HepG2 (cell line): ENCODE measurements around the gene ZFPL1. TPM values are rescaled to one million over a fixed set of nuclear protein-coding genes. Genes with fewer than 3 reads are reported as not detected.

Source experiments
- ATAC-seq: fragments of 200-7000 bp; cut with Tn5 transposase; 3 replicates; pipeline ENCODE4 v1.9.1; 2020; ENCODE audit warnings: mild to moderate bottlenecking, moderate library complexity
- BruUV-seq: library from RNA; stranded (reverse); fragments of 400-500 nt; replicated peaks from 2 replicates; lab custom pipeline; 2021; lab: Mats Ljungman, UMichigan
- CTCF ChIA-PET: fragments of 300-600 bp; formaldehyde crosslinking; extraction: SDS; loops from one replicate; lab custom pipeline; 2021; ENCODE audit warnings: low total read pairs, inconsistent platforms, low intra/inter-chr PET ratio; lab: Yijun Ruan, JAX
- POLR2A ChIA-PET: fragments of 350-600 bp; sonication (Branson Sonifier 250); formaldehyde crosslinking; loops from one replicate; lab custom pipeline; 2020; ENCODE audit warnings: antibody characterized with exemption, inconsistent platforms; lab: Yijun Ruan, JAX
- DNase-seq: peaks from one replicate; pipeline ENCODE4 v3.0.0-alpha.2; 2015; ENCODE audit warnings: low spot score
- FAIRE-seq: peaks from 3 replicates; lab custom pipeline; 2011; peaks lifted over from hg19 to GRCh38; lab: Jason Lieb, UNC
- H2AFZ ChIP-seq: one replicate; pipeline ENCODE4 v1.6.1; 2011; ENCODE audit warnings: low read length, inconsistent platforms
- H3K27ac ChIP-seq: fragments of 300-600 bp; 3 replicates; pipeline ENCODE4 v1.8.0; 2011; ENCODE audit warnings: mixed run types, mild to moderate bottlenecking, mixed read lengths, low read length, inconsistent platforms; ENCODE audit not compliant: insufficient read depth; ENCODE audit errors: extremely low read length
- H3K27me3 ChIP-seq, 2 experiments: fragments of 200-600 bp in 1 of 2; 2 replicates in 1 of 2; 3 replicates in 1 of 2; pipeline versions ENCODE4 v1.6.0 to v1.8.0; 2011; ENCODE audit warnings: low read length in 2 of 2, mild to moderate bottlenecking in 2 of 2, moderate library complexity in 2 of 2, inconsistent platforms in 1 of 2; ENCODE audit not compliant: insufficient read depth in 2 of 2, control insufficient read depth in 1 of 2
- H3K36me3 ChIP-seq, 2 experiments: fragments of 200-600 bp in 1 of 2; replicated peaks in 1 of 2; 2 replicates in 1 of 2; 3 replicates in 1 of 2; pipeline versions ENCODE4 v1.5.1 to v1.8.0; 2011; ENCODE audit warnings: low read length in 2 of 2, inconsistent platforms in 1 of 2; ENCODE audit not compliant: insufficient read depth in 2 of 2, control insufficient read depth in 1 of 2
- H3K4me1 ChIP-seq: 2 replicates; pipeline ENCODE4 v1.5.1; 2012; ENCODE audit warnings: low read length, inconsistent platforms; ENCODE audit not compliant: insufficient read depth
- H3K4me2 ChIP-seq: 2 replicates; pipeline ENCODE4 v1.6.0; 2011; ENCODE audit warnings: low read depth, low read length, inconsistent platforms
- H3K4me3 ChIP-seq, 3 experiments: fragments of 200-600 bp in 1 of 3; sonication (generic), shearing (Covaris generic) in 1 of 3; replicated peaks in 1 of 3; 2 replicates each; pipeline ENCODE4 v1.5.1; 2011 to 2016; ENCODE audit warnings: low read length in 3 of 3, inconsistent platforms in 2 of 3, low read depth in 2 of 3, mild to moderate bottlenecking in 2 of 3, control low read depth in 1 of 3, mixed read lengths in 1 of 3; ENCODE audit not compliant: insufficient read depth in 1 of 3
- H3K79me2 ChIP-seq: one replicate; pipeline ENCODE4 v1.6.1; 2011; ENCODE audit warnings: low read length, inconsistent platforms; ENCODE audit not compliant: insufficient read depth
- H3K9ac ChIP-seq: 2 replicates; pipeline ENCODE4 v1.6.0; 2011; ENCODE audit warnings: mild to moderate bottlenecking, low read depth, low read length, inconsistent platforms; ENCODE audit not compliant: insufficient read depth
- H3K9me3 ChIP-seq: 2 replicates; pipeline ENCODE4 v1.5.1; 2012; ENCODE audit warnings: mild to moderate bottlenecking, low read length
- H4K20me1 ChIP-seq: 2 replicates; pipeline ENCODE4 v1.6.0; 2011; ENCODE audit warnings: inconsistent platforms, mild to moderate bottlenecking, low read length, moderate library complexity; ENCODE audit not compliant: insufficient read depth
- BATF2 ChIP-seq: sonication (generic); formaldehyde crosslinking; IDR thresholded peaks from 2 replicates; pipeline ENCODE4 v1.8.0; 2022; ENCODE audit warnings: mild to moderate bottlenecking, missing genetic modification reagents, moderate library complexity
- CBX2 ChIP-seq, 2 experiments: fragments of 200-600 bp in 1 of 2; sonication (generic); formaldehyde crosslinking in 1 of 2; IDR thresholded peaks; 2 replicates each; pipeline versions ENCODE4 v1.7.0 to v1.8.1; 2018 to 2022; ENCODE audit warnings: low read depth in 2 of 2, low read length in 1 of 2, mild to moderate bottlenecking in 1 of 2, missing genetic modification reagents in 1 of 2
- ELF3 ChIP-seq: IDR thresholded peaks from 2 replicates; pipeline ENCODE4 v1.6.1; 2016; ENCODE audit warnings: missing genetic modification reagents, missing compliant biosample characterization
- FOXO1 ChIP-seq: sonication (generic); formaldehyde crosslinking; IDR thresholded peaks from 2 replicates; pipeline ENCODE4 v1.4.0; 2020; ENCODE audit warnings: missing genetic modification reagents
- HNRNPK ChIP-seq: fragments of 200-400 bp; formaldehyde crosslinking; IDR thresholded peaks from 2 replicates; pipeline ENCODE4 v1.6.1; 2018; ENCODE audit warnings: low read length, low read depth, moderate library complexity, mild to moderate bottlenecking; ENCODE audit not compliant: poor library complexity, severe bottlenecking
- KLF9 ChIP-seq: IDR thresholded peaks from 2 replicates; pipeline ENCODE4 v1.6.1; 2016; ENCODE audit warnings: low read depth
- PAX8 ChIP-seq: sonication (generic); formaldehyde crosslinking; IDR thresholded peaks from 2 replicates; pipeline ENCODE4 v1.8.0; 2022; ENCODE audit warnings: mild to moderate bottlenecking, missing genetic modification reagents, borderline replicate concordance
- SIX4 ChIP-seq: sonication (generic); formaldehyde crosslinking; IDR thresholded peaks from 2 replicates; pipeline ENCODE4 v1.4.0; 2020; ENCODE audit warnings: missing genetic modification reagents
- STAG1 ChIP-seq: sonication (generic); formaldehyde crosslinking; IDR thresholded peaks from 2 replicates; pipeline ENCODE4 v1.4.0; 2020; ENCODE audit warnings: missing genetic modification reagents
- THAP11 ChIP-seq: IDR thresholded peaks from 2 replicates; pipeline ENCODE4 v1.6.1; 2016; ENCODE audit warnings: missing biosample characterization, missing genetic modification reagents
- ZMYM3 ChIP-seq: sonication (generic); formaldehyde crosslinking; IDR thresholded peaks from 2 replicates; pipeline ENCODE4 v1.5.1; 2020; ENCODE audit warnings: mild to moderate bottlenecking, missing genetic modification reagents
- ZNF264 ChIP-seq: sonication (generic); formaldehyde crosslinking; IDR thresholded peaks from 2 replicates; pipeline ENCODE4 v1.4.0; 2020; ENCODE audit warnings: missing genetic modification reagents
- ZNF343 ChIP-seq: sonication (generic); formaldehyde crosslinking; IDR thresholded peaks from 2 replicates; pipeline ENCODE4 v1.4.0; 2020; ENCODE audit warnings: mild to moderate bottlenecking, missing genetic modification reagents
- ZNF501 ChIP-seq: sonication (generic); formaldehyde crosslinking; IDR thresholded peaks from 2 replicates; pipeline ENCODE4 v1.5.1; 2020; ENCODE audit warnings: mild to moderate bottlenecking, moderate library complexity, missing genetic modification reagents
- ZNF546 ChIP-seq: sonication (generic); formaldehyde crosslinking; conservative IDR thresholded peaks from 2 replicates; pipeline ENCODE4 v1.8.1; 2023; ENCODE audit warnings: mild to moderate bottlenecking, missing genetic modification reagents
- ZNF737 ChIP-seq: sonication (generic); formaldehyde crosslinking; IDR thresholded peaks from 2 replicates; pipeline ENCODE4 v1.5.0; 2020; ENCODE audit warnings: missing genetic modification reagents, mild to moderate bottlenecking, borderline replicate concordance
- ZNF768 ChIP-seq: sonication (generic); formaldehyde crosslinking; IDR thresholded peaks from 2 replicates; pipeline ENCODE4 v1.4.0; 2020; ENCODE audit warnings: missing genetic modification reagents
- ZNF780A ChIP-seq: sonication (generic); formaldehyde crosslinking; IDR thresholded peaks from 2 replicates; pipeline ENCODE4 v1.8.0; 2022; ENCODE audit warnings: mild to moderate bottlenecking, missing genetic modification reagents, moderate library complexity
- ZNF790 ChIP-seq: sonication (generic); formaldehyde crosslinking; IDR thresholded peaks from 2 replicates; pipeline ENCODE4 v1.8.0; 2022; ENCODE audit warnings: missing genetic modification reagents, mild to moderate bottlenecking, borderline replicate concordance
- WGBS: methylation state at CpG from one replicate; pipeline ENCODE4 v1.1.6; 2017; ENCODE audit warnings: low lambda C conversion rate; 5-methylcytosine and 5-hydroxymethylcytosine counted together
- in situ Hi-C: cut with HindIII; loops from 2 replicates; pipeline ENCODE4 v1.10.0; 2017; ENCODE audit warnings: low pct_unique_long_range_greater_than_20kb; ENCODE audit not compliant: extremely low pct_ligation_motif_present
- intact Hi-C: fragments of 100-400 bp; cut with micrococcal nuclease; formaldehyde crosslinking; loops from one replicate; pipeline ENCODE4 v1.10.0; 2022; ENCODE audit not compliant: unreplicated experiment
- polyA plus RNA-seq, 8 experiments: library from polyadenylated mRNA; depleted of rRNA in 3 of 8; stranded (reverse) in 7 of 8; unstranded in 1 of 8; fragments of >200 nt; fragmentation: Illumina TruSeq in 4 of 8; extraction: Trizol in 4 of 8; gene quantifications; 2 replicates each; pipeline versions ENCODE4 v1.2.1 to v1.2.3, GENCODE V29; 2011 to 2016; ENCODE audit warnings: low read depth in 4 of 8, missing spikeins in 1 of 8, mixed read lengths in 1 of 8; ENCODE audit not compliant: insufficient read depth in 1 of 8
- total RNA-seq, 5 experiments: library from RNA; depleted of rRNA; stranded (reverse); fragments of >200 nt; fragmentation: Illumina TruSeq; extraction: Trizol; gene quantifications; 2 replicates each; pipeline ENCODE4 v1.2.3, GENCODE V29; 2016; ENCODE audit warnings: low read depth in 1 of 5
- TF ChIP-seq, protein P1 (sequence below): sonication (generic); formaldehyde crosslinking; IDR thresholded peaks from 2 replicates; pipeline ENCODE4 v1.5.0; 2020; ENCODE audit warnings: missing genetic modification reagents

The ZFPL1 gene
- total and polyA plus RNA-seq, 2 of the 13 experiments (the other 11 are each of a cell fraction or from before 2014, with no cell fraction given): 32.2 to 56.0 TPM

GRCh38 chr11:65055538-65055937 is 28.5 kb upstream of the ZFPL1 start:
- peaks cover 51% of the 10 kb centered on the region for H3K4me1 ChIP-seq
- WGBS: 95% methylated on average over 1 of the region's 1 CpG
- H3K9ac ChIP-seq: no peak overlapping the region
- intact Hi-C loops: no loop called here
- POLR2A ChIA-PET: interaction anchor here (4.1 kb wide), 1 partner anchor 14 kb away, joined by 39 read pairs; the partner anchor contains the start of gene SAC3D1
- no peak overlapping the region for H3K27ac ChIP-seq
- CTCF ChIA-PET: no interaction called here
- H4K20me1 ChIP-seq: no peaks in the 10 kb centered on the region
- no peaks in the 10 kb centered on the region for H3K79me2 ChIP-seq
- no peaks in the 10 kb centered on the region for H3K9me3 ChIP-seq
- H3K27me3 ChIP-seq: no peaks in the 10 kb centered on the region
- FAIRE-seq: no peak
- TF ChIP-seq BATF2 (CRISPR knock-in tag) (no peak), HNRNPK (peak; percentile 25)
- BruUV-seq: no TSS peak
- no peak overlapping the region for H3K4me3 ChIP-seq
- no peaks in the 10 kb centered on the region for H3K36me3 ChIP-seq
- H3K4me2 ChIP-seq: no peak overlapping the region
- no peak for ATAC-seq
- no peak overlapping the region for H2AFZ ChIP-seq
- DNase-seq: no peak
- in situ Hi-C loops: no loop called here

- intact Hi-C loops: no loop called here
- no peaks in the 10 kb centered on the region for H3K27me3 ChIP-seq
- H3K36me3 ChIP-seq: no peaks in the 10 kb centered on the region
- in situ Hi-C loops: no loop called here
- FAIRE-seq: no peak
- no peaks in the 10 kb centered on the region for H3K79me2 ChIP-seq
- peak overlapping the region; percentile 82 for H3K4me2 ChIP-seq
- no peak overlapping the region for H3K4me3 ChIP-seq
- no peak overlapping the region for H2AFZ ChIP-seq
- H3K9me3 ChIP-seq: no peaks in the 10 kb centered on the region
- H3K4me1 ChIP-seq: peaks cover 58% of the 10 kb centered on the region
- 90% methylated on average over 5 of the region's 6 CpGs for WGBS
- ATAC-seq: no peak
- no peak overlapping the region for H3K9ac ChIP-seq
- no peak overlapping the region for H3K27ac ChIP-seq
- BruUV-seq: no TSS peak
- CTCF ChIA-PET: no interaction called here
- POLR2A ChIA-PET: interaction anchor here (0.8 to 4.1 kb wide), 2 partner anchors 15 to 33 kb away, joined by 3 to 39 read pairs; partner anchors contain the start of gene SAC3D1
- no peaks in the 10 kb centered on the region for H4K20me1 ChIP-seq
- DNase-seq: no peak
- TF ChIP-seq ELF3 (CRISPR knock-in tag) (no peak), ZNF780A (CRISPR knock-in tag) (no peak), ZNF546 (no peak), ZNF343 (CRISPR knock-in tag) (no peak), ZNF264 (CRISPR knock-in tag) (no peak), STAG1 (CRISPR knock-in tag) (no peak), ZNF501 (CRISPR knock-in tag) (no peak), THAP11 (CRISPR knock-in tag) (no peak), PAX8 (CRISPR knock-in tag) (no peak), ZNF737 (no peak), ZMYM3 (CRISPR knock-in tag) (peak; percentile 64; the same call in 1 of the 2 replicates), SIX4 (CRISPR knock-in tag) (no peak), KLF9 (no peak), ZNF768 (CRISPR knock-in tag) (peak; percentile 97), ZNF790 (CRISPR knock-in tag) (no peak), CBX2 (IDR thresholded peaks at IDR 0.05; ENCODE audit: low read depth, low read length) (no peak), CBX2 (CRISPR knock-in tag; IDR thresholded peaks at IDR 0.05; ENCODE audit: low read depth) (no peak), FOXO1 (CRISPR knock-in tag) (no peak)
- TF ChIP-seq, protein P1, sequence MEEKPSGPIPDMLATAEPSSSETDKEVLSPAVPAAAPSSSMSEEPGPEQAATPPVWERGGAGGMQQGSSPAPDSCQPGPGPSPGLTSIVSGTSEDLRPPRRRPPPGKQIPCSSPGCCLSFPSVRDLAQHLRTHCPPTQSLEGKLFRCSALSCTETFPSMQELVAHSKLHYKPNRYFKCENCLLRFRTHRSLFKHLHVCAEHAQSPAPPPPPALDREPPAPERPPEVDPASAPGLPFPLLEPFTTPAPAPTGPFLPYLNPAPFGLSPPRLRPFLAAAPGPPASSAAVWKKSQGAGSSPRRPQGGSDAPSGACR (CRISPR knock-in tag): no peak
These were observed 27.0 kb upstream of the ZFPL1 start for GRCh38 chr11:65056999-65057398.
